ENCODE measurements around the gene TMEM198. TPM values are rescaled to one million over a fixed set of nuclear protein-coding genes. Genes with fewer than 3 reads are reported as not detected.

TMEM198 gene
- total RNA-seq, 2 experiments from 2014 or later = 2.5 to 6.6 TPM

DNA sequence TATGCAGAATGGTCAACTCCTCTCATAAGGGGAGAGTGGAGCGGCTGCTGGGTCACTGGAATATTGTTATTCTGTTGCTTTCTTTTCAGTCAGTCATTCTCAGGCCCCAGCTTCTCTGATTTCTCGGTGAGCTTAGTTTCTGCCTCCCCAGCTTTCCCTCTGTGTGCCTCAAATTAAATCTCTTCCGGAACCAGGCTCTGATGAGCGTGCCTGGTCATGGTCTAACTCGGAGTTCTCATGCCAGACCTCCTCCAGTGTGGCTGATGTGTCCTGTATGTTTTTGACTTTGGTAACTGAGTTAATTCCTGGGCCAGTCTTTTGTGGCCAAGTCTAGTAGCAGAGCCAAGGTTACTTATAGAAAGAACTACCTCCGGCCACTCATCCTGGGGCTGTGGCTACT lies 48.9 kb downstream of the TMEM198 start:
- no peaks in the 10 kb centered on the region for H4K20me1 ChIP-seq (ENCODE audit: insufficient read depth, low read length)
- no peak overlapping the region for H2AFZ ChIP-seq (ENCODE audit: low read length)
- no peak overlapping the region for H3K4me2 ChIP-seq (ENCODE audit: low read length)
- no peaks in the 10 kb centered on the region for H3K36me3 ChIP-seq (ENCODE audit: insufficient read depth, low read length)
- POLR2A ChIA-PET = no interaction called here
- H3K4me1 ChIP-seq (ENCODE audit: insufficient read depth, low read length, poor library complexity, severe bottlenecking) = peaks cover 7% of the 10 kb centered on the region
- no peaks in the 10 kb centered on the region for H3K9me3 ChIP-seq (ENCODE audit: low read length)
- no TSS peak for BruUV-seq (replicated peaks)
- H3K79me2 ChIP-seq (ENCODE audit: insufficient read depth, low read depth, low read length) = no peaks in the 10 kb centered on the region
- no peak for TF ChIP-seq EZH2phosphoT487 (IDR thresholded peaks at IDR 0.05; ENCODE audit: borderline replicate concordance, low read depth, low read length)
- TF ChIP-seq, protein P1, sequence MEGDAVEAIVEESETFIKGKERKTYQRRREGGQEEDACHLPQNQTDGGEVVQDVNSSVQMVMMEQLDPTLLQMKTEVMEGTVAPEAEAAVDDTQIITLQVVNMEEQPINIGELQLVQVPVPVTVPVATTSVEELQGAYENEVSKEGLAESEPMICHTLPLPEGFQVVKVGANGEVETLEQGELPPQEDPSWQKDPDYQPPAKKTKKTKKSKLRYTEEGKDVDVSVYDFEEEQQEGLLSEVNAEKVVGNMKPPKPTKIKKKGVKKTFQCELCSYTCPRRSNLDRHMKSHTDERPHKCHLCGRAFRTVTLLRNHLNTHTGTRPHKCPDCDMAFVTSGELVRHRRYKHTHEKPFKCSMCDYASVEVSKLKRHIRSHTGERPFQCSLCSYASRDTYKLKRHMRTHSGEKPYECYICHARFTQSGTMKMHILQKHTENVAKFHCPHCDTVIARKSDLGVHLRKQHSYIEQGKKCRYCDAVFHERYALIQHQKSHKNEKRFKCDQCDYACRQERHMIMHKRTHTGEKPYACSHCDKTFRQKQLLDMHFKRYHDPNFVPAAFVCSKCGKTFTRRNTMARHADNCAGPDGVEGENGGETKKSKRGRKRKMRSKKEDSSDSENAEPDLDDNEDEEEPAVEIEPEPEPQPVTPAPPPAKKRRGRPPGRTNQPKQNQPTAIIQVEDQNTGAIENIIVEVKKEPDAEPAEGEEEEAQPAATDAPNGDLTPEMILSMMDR (conservative IDR thresholded peaks at IDR 0.05; ENCODE audit: low read length) = no peak
- CTCF ChIA-PET (ENCODE audit: unreplicated experiment) = no interaction called here
- DNase-seq (ENCODE audit: low spot score) = no peak
- no peak overlapping the region for H3K27ac ChIP-seq (ENCODE audit: low read depth, low read length, poor library complexity, severe bottlenecking)
- H3K4me3 ChIP-seq (ENCODE audit: low read depth, low read length, poor library complexity, severe bottlenecking) = no peak overlapping the region
- H3K9me2 ChIP-seq (ENCODE audit: insufficient read depth, low read length) = no peaks in the 10 kb centered on the region
- intact Hi-C loops (cut with micrococcal nuclease; ENCODE audit: unreplicated experiment) = no loop called here

DNA sequence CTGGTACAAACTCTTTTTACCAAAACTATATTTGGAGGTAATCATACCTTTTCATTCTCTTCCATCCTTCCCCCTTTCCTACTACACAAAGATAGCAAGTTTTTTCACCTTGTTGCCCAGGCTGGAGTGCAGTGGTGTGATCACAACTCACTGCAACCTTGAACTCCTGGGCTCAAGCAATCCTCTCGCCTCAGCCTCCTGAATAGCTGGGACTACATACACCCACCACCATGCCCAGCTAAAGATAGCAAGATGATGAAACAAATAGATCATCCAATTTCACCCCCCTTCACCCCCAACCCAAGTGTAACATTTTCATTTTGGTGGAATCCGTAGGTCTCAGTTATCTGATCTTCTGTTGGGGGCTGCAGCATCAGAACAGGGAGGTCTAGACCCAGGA lies 49.3 kb downstream of the TMEM198 start:
- Histone ChIP-seq H4K20me1 (ENCODE audit: insufficient read depth, low read length) (no peaks in the 10 kb centered on the region), H3K27ac (ENCODE audit: low read depth, low read length, poor library complexity, severe bottlenecking) (no peak overlapping the region), H3K4me3 (ENCODE audit: low read depth, low read length, poor library complexity, severe bottlenecking) (no peak overlapping the region), H2AFZ (ENCODE audit: low read length) (no peak overlapping the region), H3K9me2 (ENCODE audit: insufficient read depth, low read length) (no peaks in the 10 kb centered on the region), H3K4me1 (ENCODE audit: insufficient read depth, low read length, poor library complexity, severe bottlenecking) (peaks cover 8% of the 10 kb centered on the region), H3K79me2 (ENCODE audit: insufficient read depth, low read depth, low read length) (peaks cover under 1% of the 10 kb centered on the region; the same call in 1 of the 2 replicates), H3K9me3 (ENCODE audit: low read length) (no peaks in the 10 kb centered on the region), H3K4me2 (ENCODE audit: low read length) (no peak overlapping the region), H3K36me3 (ENCODE audit: insufficient read depth, low read length) (no peaks in the 10 kb centered on the region)
- TF ChIP-seq, protein P1 (conservative IDR thresholded peaks at IDR 0.05; ENCODE audit: low read length) = no peak
- TF ChIP-seq EZH2phosphoT487 (IDR thresholded peaks at IDR 0.05; ENCODE audit: borderline replicate concordance, low read depth, low read length) = no peak
- intact Hi-C loops (cut with micrococcal nuclease; ENCODE audit: unreplicated experiment) = no loop called here
- DNase-seq (ENCODE audit: low spot score) = no peak
- POLR2A ChIA-PET = no interaction called here
- CTCF ChIA-PET (ENCODE audit: unreplicated experiment) = no interaction called here
- no TSS peak for BruUV-seq (replicated peaks)

DNA sequence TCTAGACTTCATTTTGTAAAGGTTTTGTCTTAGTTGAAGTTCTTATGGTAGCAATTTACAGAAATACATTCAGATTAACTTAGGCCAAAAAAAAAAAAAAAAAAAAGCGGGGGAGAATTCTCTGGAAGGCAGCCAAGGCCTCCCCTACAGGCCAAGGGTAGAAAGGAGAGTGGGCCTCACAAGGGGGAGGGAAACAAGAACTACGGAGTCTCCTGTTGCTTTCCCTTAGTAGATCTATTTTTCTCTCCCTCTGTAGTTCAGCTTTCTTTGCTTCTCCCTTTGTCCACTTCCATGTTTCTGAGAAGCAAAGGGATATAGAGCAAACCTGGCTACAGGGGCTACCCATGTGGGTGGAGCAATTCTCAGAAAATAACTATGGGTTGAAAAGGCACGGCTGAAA lies 51.4 kb downstream of the TMEM198 start:
- H2AFZ ChIP-seq (ENCODE audit: low read length) = no peak overlapping the region
- POLR2A ChIA-PET = interaction anchor here (0.6 to 1.2 kb wide), 4 partner anchors 14 to 495 kb away, joined by 4 to 7 read pairs (median 6); no protein-coding TSS in a partner anchor
- intact Hi-C loops (cut with micrococcal nuclease; ENCODE audit: unreplicated experiment) = loop anchor here (5.0 kb wide), 1 partner anchor 208 kb away; the partner anchor contains the start of gene DNPEP

More for the DNA sequence above, 51.4 kb downstream of the TMEM198 start:
- DNase-seq (ENCODE audit: low spot score) = no peak
- H3K4me1 ChIP-seq (ENCODE audit: insufficient read depth, low read length, poor library complexity, severe bottlenecking) = peaks cover 14% of the 10 kb centered on the region
- H3K79me2 ChIP-seq (ENCODE audit: insufficient read depth, low read depth, low read length) = peaks cover 6% of the 10 kb centered on the region; the same call in 1 of the 2 replicates
- H4K20me1 ChIP-seq (ENCODE audit: insufficient read depth, low read length) = no peaks in the 10 kb centered on the region
- CTCF ChIA-PET (ENCODE audit: unreplicated experiment) = no interaction called here
- no peak overlapping the region for H3K4me3 ChIP-seq (ENCODE audit: low read depth, low read length, poor library complexity, severe bottlenecking)
- TF ChIP-seq, protein P1 (conservative IDR thresholded peaks at IDR 0.05; ENCODE audit: low read length) = no peak
- no peak for TF ChIP-seq EZH2phosphoT487 (IDR thresholded peaks at IDR 0.05; ENCODE audit: borderline replicate concordance, low read depth, low read length)
- no TSS peak for BruUV-seq (replicated peaks)
- no peaks in the 10 kb centered on the region for H3K36me3 ChIP-seq (ENCODE audit: insufficient read depth, low read length)
- H3K4me2 ChIP-seq (ENCODE audit: low read length) = no peak overlapping the region
- no peaks in the 10 kb centered on the region for H3K9me2 ChIP-seq (ENCODE audit: insufficient read depth, low read length)
- no peaks in the 10 kb centered on the region for H3K9me3 ChIP-seq (ENCODE audit: low read length)
- H3K27ac ChIP-seq (ENCODE audit: low read depth, low read length, poor library complexity, severe bottlenecking) = no peak overlapping the region
